ENCODE results near the gene TRIM29.
"Not testable (repeated sequence)": the region's sequence is repeated elsewhere in the genome, so short reads cannot be mapped to it uniquely, and the experiment has no call there.

DNA sequence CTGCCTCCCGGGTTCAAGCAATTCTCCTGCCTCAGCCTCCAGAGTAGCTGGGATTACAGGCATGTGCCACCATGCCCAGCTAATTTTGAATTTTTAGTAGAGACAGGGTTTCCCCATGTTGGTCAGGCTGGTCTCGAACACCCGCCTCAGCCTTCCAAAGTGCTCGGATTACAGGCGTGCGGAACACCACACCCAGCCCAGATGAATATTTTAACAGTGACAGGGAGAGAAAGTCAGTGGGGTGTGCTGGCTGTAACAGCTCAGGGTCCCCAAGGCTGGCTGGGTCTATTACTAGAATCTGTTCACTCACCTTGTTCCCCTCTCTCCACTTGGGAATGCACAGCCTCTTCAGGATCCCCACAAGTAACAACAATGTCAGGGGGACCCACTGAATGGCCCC lies 42.1 kb upstream of the TRIM29 start:
- TF ChIP-seq, protein P1, sequence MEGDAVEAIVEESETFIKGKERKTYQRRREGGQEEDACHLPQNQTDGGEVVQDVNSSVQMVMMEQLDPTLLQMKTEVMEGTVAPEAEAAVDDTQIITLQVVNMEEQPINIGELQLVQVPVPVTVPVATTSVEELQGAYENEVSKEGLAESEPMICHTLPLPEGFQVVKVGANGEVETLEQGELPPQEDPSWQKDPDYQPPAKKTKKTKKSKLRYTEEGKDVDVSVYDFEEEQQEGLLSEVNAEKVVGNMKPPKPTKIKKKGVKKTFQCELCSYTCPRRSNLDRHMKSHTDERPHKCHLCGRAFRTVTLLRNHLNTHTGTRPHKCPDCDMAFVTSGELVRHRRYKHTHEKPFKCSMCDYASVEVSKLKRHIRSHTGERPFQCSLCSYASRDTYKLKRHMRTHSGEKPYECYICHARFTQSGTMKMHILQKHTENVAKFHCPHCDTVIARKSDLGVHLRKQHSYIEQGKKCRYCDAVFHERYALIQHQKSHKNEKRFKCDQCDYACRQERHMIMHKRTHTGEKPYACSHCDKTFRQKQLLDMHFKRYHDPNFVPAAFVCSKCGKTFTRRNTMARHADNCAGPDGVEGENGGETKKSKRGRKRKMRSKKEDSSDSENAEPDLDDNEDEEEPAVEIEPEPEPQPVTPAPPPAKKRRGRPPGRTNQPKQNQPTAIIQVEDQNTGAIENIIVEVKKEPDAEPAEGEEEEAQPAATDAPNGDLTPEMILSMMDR (IDR thresholded peaks at IDR 0.05): not testable (repeated sequence)
- TF ChIP-seq POLR2A, POLR2AphosphoS5, EP300 (IDR thresholded peaks at IDR 0.05): not testable (repeated sequence)
